BE2C (cell line): Measurements from ENCODE around the gene ISYNA1.

ENCODE experiments used
- DNase-seq: peaks from one replicate; pipeline ENCODE4 v3.0.0-alpha.2; 2020
- H3K27me3 ChIP-seq: fragments of 250-450 bp; sonication (Bioruptor Pico); 2 replicates; pipeline ENCODE4 v1.5.1; 2020; ENCODE audit warnings: mild to moderate bottlenecking
- H3K36me3 ChIP-seq: fragments of 250-450 bp; sonication (Bioruptor Pico); 2 replicates; pipeline ENCODE4 v1.5.1; 2020; ENCODE audit warnings: mild to moderate bottlenecking
- H3K4me1 ChIP-seq: fragments of 250-450 bp; sonication (Bioruptor Pico); 2 replicates; pipeline ENCODE4 v1.5.1; 2020
- H3K4me3 ChIP-seq: 2 replicates; pipeline ENCODE4 v1.5.1; 2011; ENCODE audit warnings: low read depth, low read length
- H3K9me3 ChIP-seq: fragments of 250-450 bp; sonication (Bioruptor Pico); 2 replicates; pipeline ENCODE4 v1.5.1; 2020
- TF ChIP-seq, protein P1 (sequence below): IDR thresholded peaks from 2 replicates; pipeline ENCODE4 v1.5.1; 2012; ENCODE audit warnings: mild to moderate bottlenecking, low read depth, low read length

The ISYNA1 gene

DNA sequence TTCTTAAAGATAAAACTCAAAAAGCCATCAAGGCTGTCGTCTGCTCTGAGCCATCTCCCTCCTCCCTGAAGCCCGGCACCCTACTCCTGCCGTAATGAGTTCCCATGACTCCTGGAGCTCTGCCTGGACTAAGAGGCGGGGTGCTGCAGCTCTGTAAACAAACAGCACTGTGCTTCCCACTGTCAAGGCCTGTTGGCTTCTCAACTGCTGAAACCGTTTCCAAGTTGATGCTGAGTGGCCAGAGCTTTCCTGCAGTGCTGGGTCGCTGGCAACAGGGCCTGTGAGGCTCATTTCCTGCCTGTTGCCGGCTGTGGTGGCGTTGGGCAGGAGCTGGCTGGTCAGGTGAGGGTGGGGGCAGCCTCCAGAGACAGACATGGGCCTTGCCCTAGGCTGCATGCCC, 26.7 kb upstream of the ISYNA1 start:
- Histone ChIP-seq H3K4me1 (no peaks in the 10 kb centered on the region), H3K27me3 (no peaks in the 10 kb centered on the region), H3K4me3 (no peak overlapping the region), H3K9me3 (no peaks in the 10 kb centered on the region), H3K36me3 (peaks cover 19% of the 10 kb centered on the region)
- DNase-seq: no peak
- TF ChIP-seq, protein P1, sequence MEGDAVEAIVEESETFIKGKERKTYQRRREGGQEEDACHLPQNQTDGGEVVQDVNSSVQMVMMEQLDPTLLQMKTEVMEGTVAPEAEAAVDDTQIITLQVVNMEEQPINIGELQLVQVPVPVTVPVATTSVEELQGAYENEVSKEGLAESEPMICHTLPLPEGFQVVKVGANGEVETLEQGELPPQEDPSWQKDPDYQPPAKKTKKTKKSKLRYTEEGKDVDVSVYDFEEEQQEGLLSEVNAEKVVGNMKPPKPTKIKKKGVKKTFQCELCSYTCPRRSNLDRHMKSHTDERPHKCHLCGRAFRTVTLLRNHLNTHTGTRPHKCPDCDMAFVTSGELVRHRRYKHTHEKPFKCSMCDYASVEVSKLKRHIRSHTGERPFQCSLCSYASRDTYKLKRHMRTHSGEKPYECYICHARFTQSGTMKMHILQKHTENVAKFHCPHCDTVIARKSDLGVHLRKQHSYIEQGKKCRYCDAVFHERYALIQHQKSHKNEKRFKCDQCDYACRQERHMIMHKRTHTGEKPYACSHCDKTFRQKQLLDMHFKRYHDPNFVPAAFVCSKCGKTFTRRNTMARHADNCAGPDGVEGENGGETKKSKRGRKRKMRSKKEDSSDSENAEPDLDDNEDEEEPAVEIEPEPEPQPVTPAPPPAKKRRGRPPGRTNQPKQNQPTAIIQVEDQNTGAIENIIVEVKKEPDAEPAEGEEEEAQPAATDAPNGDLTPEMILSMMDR: no peak

DNA sequence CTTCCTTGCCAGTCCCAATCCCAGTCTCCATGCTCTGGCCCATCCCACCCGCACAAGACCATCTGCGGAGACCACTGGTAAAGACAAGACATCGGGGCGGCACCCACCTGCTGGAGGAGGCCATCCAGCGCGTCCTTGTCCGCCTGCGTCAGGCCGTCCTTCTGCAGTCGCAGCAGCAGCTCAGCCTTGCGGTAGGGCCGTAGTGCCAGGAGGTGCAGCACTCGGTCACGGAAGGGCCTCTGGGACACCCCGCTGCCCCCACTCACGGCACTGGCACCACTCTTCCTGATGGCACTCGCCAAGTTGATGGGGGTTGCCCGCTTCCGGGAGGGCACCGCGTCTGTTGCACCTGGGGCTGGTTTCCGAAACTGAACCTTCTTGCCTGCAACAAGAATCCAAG, 23.5 kb upstream of the ISYNA1 start:
- DNase-seq: no peak
- no peaks in the 10 kb centered on the region for H3K4me1 ChIP-seq
- TF ChIP-seq, protein P1: no peak
- H3K36me3 ChIP-seq: peaks cover 23% of the 10 kb centered on the region
- H3K4me3 ChIP-seq: no peak overlapping the region
- H3K9me3 ChIP-seq: no peaks in the 10 kb centered on the region
- H3K27me3 ChIP-seq: no peaks in the 10 kb centered on the region

DNA sequence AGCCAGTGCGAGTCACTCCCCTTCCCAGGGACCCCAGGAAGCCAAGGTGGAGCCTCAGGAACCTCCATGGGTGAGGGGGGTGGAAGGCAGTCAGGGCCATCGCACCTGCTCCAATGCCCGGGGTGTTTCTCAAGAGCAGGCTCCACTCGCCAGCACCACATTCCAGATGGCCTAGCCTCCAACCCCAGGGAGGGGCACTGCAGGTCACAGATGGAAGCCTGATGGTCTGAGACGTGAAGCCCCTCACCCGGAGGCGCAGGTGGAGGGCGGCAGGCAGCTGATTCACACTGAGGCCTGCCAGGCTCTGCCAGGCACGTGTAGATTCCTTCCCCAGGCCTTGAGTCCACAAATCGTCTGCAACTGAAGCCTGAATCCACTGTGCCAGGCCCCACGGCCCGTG, 23.0 kb upstream of the ISYNA1 start:
- Histone ChIP-seq H3K36me3 (peaks cover 23% of the 10 kb centered on the region), H3K4me3 (no peak overlapping the region), H3K9me3 (no peaks in the 10 kb centered on the region), H3K4me1 (no peaks in the 10 kb centered on the region), H3K27me3 (no peaks in the 10 kb centered on the region)
- DNase-seq: no peak
- TF ChIP-seq, protein P1: no peak

DNA sequence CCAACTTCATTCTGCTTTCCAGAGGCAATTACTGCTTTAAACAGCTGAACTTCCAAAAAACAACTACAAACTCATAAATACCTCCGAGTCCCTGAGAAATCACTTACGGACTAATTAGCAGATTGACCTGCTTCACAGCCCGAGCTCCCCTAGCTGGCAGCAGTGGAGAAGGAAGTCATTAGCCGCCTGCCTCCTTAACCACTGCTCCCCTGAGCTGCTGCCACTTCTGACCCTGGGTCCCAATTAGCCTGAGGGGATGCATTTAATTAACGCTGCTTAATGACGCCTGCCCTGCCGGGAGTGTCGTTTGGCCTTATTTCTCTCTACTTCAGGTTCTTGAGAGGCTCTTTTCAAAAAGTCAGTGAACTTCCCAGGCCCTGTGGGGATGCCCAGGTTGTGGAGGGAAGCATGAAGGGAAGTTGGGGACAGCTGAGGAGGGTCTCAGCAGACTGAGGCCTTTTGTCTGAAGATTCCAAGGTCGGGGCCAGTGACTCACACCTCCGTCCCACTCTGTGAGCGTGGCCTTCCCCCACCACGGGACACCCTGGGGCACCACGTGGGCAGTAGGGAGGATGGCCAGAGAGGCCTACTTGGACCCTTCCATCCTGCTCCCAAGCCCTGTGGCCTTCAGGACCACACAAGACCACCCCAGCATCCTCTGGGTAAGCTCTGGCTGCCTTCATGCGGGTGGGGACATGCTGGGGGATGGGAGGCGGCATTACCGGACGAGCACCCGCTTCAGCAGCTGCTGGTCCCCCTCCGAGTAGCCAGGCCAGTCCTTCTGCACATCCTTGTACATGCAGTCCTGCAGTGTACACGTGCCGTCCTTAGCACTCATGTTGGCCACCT, 19.8 kb upstream of the ISYNA1 start:
- DNase-seq: no peak
- Histone ChIP-seq H3K27me3 (no peaks in the 10 kb centered on the region), H3K4me3 (no peak overlapping the region), H3K9me3 (no peaks in the 10 kb centered on the region), H3K36me3 (peaks cover 19% of the 10 kb centered on the region), H3K4me1 (no peaks in the 10 kb centered on the region)
- TF ChIP-seq, protein P1: no peak

DNA sequence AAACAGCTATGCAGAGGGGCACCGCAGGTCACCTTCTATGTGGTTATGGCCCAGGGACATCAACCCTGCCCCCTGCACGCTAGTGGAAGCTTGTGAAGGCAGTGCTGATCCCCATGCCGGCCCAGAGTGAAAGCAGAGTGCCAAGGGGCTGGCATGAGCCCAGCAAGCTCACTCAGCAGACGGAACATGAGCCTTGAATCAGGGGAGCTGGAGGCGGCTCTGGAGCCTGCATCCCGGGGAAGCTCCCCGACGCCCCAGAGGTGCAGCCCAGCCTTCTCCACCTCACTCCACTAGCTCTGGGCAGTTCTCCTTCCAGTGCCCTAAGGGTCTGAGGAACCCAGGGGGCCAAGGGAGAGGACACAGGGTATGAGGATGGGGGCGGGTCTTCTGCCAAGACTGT, 19.0 kb upstream of the ISYNA1 start:
- Histone ChIP-seq H3K36me3 (peaks cover 19% of the 10 kb centered on the region), H3K4me1 (no peaks in the 10 kb centered on the region), H3K27me3 (no peaks in the 10 kb centered on the region), H3K9me3 (no peaks in the 10 kb centered on the region), H3K4me3 (no peak overlapping the region)
- no peak for DNase-seq
- TF ChIP-seq, protein P1: no peak

DNA sequence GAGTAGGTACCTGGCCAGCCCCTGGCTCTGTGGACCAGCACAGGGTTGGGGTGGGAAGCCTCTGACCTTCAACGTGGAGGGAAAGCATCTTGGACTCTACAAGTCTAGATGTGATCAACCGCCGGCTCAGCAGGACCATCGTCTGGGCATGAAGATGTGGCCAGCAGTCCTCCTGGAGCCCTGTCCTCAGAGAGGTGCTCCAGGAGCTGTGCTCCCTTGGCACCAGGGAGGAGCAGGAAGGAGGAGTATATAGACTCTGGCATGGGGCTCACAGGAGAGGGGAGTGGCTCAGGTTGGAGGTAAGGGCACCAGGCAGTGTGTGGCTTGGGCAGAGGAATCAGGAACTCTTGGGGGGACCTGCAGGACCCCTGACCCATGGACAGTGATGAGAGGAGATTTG, 18.3 kb upstream of the ISYNA1 start:
- TF ChIP-seq, protein P1: no peak
- no peaks in the 10 kb centered on the region for H3K4me1 ChIP-seq
- H3K36me3 ChIP-seq: peaks cover 14% of the 10 kb centered on the region
- H3K4me3 ChIP-seq: no peak overlapping the region
- no peaks in the 10 kb centered on the region for H3K9me3 ChIP-seq
- no peaks in the 10 kb centered on the region for H3K27me3 ChIP-seq
- no peak for DNase-seq
